Thoracic aorta (tissue), 2 donors: ENCODE results near the gene TNFSF10. TPM values are rescaled to one million over a fixed set of nuclear protein-coding genes. Genes with fewer than 3 reads are reported as not detected.

Experiments
- ATAC-seq: fragments of 150-250 bp; one replicate; pipeline ENCODE4 v1.8.0; 2017; ENCODE audit warnings: low read depth; ENCODE audit not compliant: insufficient number of reproducible peaks, low FRiP score
- DNase-seq: peaks from one replicate; pipeline ENCODE4 v3.0.0-alpha.2; 2020; ENCODE audit warnings: low spot score
- H3K27ac ChIP-seq, 2 donors: fragments of 200-600 bp; sonication (generic); 1 replicate in 1 of 2; 2 replicates in 1 of 2; pipeline ENCODE4 v1.5.1; 2016; ENCODE audit warnings: mild to moderate bottlenecking in 2 of 2, moderate library complexity in 2 of 2
- H3K27me3 ChIP-seq: fragments of 200-600 bp; sonication (generic); replicated peaks from 2 replicates; pipeline ENCODE4 v1.6.0; 2016; ENCODE audit warnings: mild to moderate bottlenecking; ENCODE audit not compliant: insufficient read depth
- H3K36me3 ChIP-seq: fragments of 200-600 bp; sonication (generic); one replicate; pipeline ENCODE4 v1.5.1; 2016
- H3K4me1 ChIP-seq, 2 donors: fragments of 200-600 bp; sonication (generic); 1 replicate in 1 of 2; 2 replicates in 1 of 2; pipeline versions ENCODE4 v1.5.1 to v1.6.0; 2016; ENCODE audit warnings: low read depth in 2 of 2, mild to moderate bottlenecking in 1 of 2; ENCODE audit not compliant: control insufficient read depth in 1 of 2
- H3K4me3 ChIP-seq: fragments of 200-600 bp; sonication (generic); 2 replicates; pipeline ENCODE4 v1.5.1; 2016; ENCODE audit warnings: mild to moderate bottlenecking
- H3K9me3 ChIP-seq: fragments of 200-600 bp; sonication (generic); 2 replicates; pipeline ENCODE4 v1.5.1; 2016
- CTCF ChIP-seq: fragments of 200-600 bp; sonication (generic); IDR thresholded peaks from one replicate; pipeline ENCODE4 v1.5.1; 2019; ENCODE audit warnings: antibody characterized with exemption
- total RNA-seq, 2 donors: library from RNA; depleted of rRNA; stranded (reverse); fragments of >200 nt; gene quantifications; one replicate each; pipeline versions ENCODE4 v1.1.0 to v1.2.3, GENCODE V29; 2016

TNFSF10 gene
- total RNA-seq, 2 donors from 2014 or later: 13.8 to 16.0 TPM

GRCh38 chr3:172476347-172476746 is 46.9 kb downstream of the TNFSF10 start:
- Histone ChIP-seq H3K4me3 (peak overlapping the region; percentile 68), H3K36me3 (no peaks in the 10 kb centered on the region), H3K27me3 (no peaks in the 10 kb centered on the region), H3K4me1 (no peaks in the 10 kb centered on the region), H3K27ac (no peak overlapping the region), H3K9me3 (peaks cover 4% of the 10 kb centered on the region)
- no peak for TF ChIP-seq CTCF
- ATAC-seq (no peak), DNase-seq (no peak)

GRCh38 chr3:172475703-172476102 is 47.5 kb downstream of the TNFSF10 start:
- TF ChIP-seq CTCF: no peak
- ATAC-seq: no peak
- Histone ChIP-seq H3K4me3 (no peak overlapping the region), H3K27ac (no peak overlapping the region), H3K36me3 (no peaks in the 10 kb centered on the region), H3K27me3 (no peaks in the 10 kb centered on the region), H3K9me3 (peaks cover 4% of the 10 kb centered on the region), H3K4me1 (no peaks in the 10 kb centered on the region)
- no peak for DNase-seq

GRCh38 chr3:172471903-172472302 is 51.3 kb downstream of the TNFSF10 start:
- H3K9me3 ChIP-seq: peaks cover 4% of the 10 kb centered on the region
- ATAC-seq (no peak), DNase-seq (no peak)
- no peak overlapping the region for H3K4me3 ChIP-seq
- H3K4me1 ChIP-seq: no peaks in the 10 kb centered on the region
- H3K27ac ChIP-seq: no peak overlapping the region
- H3K36me3 ChIP-seq: no peaks in the 10 kb centered on the region
- H3K27me3 ChIP-seq: no peaks in the 10 kb centered on the region
- TF ChIP-seq CTCF: no peak

- DNase-seq (no peak), ATAC-seq (no peak)
- H3K27ac ChIP-seq: no peak overlapping the region
- H3K36me3 ChIP-seq: no peaks in the 10 kb centered on the region
- H3K9me3 ChIP-seq: peaks cover 4% of the 10 kb centered on the region
- H3K4me1 ChIP-seq: no peaks in the 10 kb centered on the region
- no peak overlapping the region for H3K4me3 ChIP-seq
- H3K27me3 ChIP-seq: no peaks in the 10 kb centered on the region
- TF ChIP-seq CTCF: no peak
Measured at GRCh38 chr3:172470588-172470987, 52.6 kb downstream of the TNFSF10 start.

GRCh38 chr3:172467170-172467824 is 55.9 kb downstream of the TNFSF10 start:
- ATAC-seq (no peak), DNase-seq (no peak)
- no peaks in the 10 kb centered on the region for H3K4me1 ChIP-seq
- no peak for TF ChIP-seq CTCF
- H3K27me3 ChIP-seq: no peaks in the 10 kb centered on the region
- no peak overlapping the region for H3K4me3 ChIP-seq
- no peak overlapping the region for H3K27ac ChIP-seq
- no peaks in the 10 kb centered on the region for H3K36me3 ChIP-seq
- peaks cover 4% of the 10 kb centered on the region for H3K9me3 ChIP-seq
